Keratinocyte (primary cell): Measurements from ENCODE around the gene CDA.

Experiments used
- EZH2 ChIP-seq: IDR thresholded peaks from one replicate; pipeline ENCODE4 v1.6.1; 2012; ENCODE audit warnings: inconsistent platforms, mild to moderate bottlenecking, low read length, moderate library complexity
- TF ChIP-seq, protein P1 (sequence below), 3 experiments: IDR thresholded peaks in 1 of 3; conservative IDR thresholded peaks in 1 of 3; optimal IDR thresholded peaks in 1 of 3; 2 replicates in 2 of 3; 3 replicates in 1 of 3; pipeline versions ENCODE3 to v1.5.1; 2011; ENCODE audit warnings: low read length in 3 of 3, mild to moderate bottlenecking in 3 of 3, moderate library complexity in 2 of 3, control low read depth in 1 of 3, inconsistent platforms in 1 of 3; ENCODE audit not compliant: insufficient read depth in 2 of 3; ENCODE audit errors: extremely low read depth in 1 of 3

DNA sequence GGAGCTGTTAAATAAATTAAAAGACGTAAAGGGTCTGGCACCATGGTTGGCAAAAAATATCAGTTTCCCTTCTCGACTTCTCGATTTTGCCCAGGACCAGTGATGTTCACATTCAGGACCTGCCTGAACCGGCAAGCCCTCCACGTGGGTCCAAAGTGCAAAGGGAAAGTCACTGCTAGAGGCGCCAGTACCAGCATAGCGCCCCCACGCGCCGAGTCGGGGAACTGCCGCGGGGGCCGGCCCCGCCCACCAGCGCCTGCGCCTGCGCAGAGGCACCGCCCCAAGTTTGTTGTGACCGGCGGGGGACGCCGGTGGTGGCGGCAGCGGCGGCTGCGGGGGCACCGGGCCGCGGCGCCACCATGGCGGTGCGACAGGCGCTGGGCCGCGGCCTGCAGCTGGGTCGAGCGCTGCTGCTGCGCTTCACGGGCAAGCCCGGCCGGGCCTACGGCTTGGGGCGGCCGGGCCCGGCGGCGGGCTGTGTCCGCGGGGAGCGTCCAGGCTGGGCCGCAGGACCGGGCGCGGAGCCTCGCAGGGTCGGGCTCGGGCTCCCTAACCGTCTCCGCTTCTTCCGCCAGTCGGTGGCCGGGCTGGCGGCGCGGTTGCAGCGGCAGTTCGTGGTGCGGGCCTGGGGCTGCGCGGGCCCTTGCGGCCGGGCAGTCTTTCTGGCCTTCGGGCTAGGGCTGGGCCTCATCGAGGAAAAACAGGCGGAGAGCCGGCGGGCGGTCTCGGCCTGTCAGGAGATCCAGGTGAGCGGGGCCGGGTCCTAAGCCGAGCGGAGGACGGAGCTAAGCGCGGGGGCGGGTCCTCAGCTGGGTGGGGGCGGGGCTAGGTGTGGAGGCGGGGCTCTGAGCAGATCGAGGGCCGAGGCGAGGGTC lies 44.5 kb downstream of the CDA start, which contains the start of gene PINK1:
- TF ChIP-seq, protein P1, sequence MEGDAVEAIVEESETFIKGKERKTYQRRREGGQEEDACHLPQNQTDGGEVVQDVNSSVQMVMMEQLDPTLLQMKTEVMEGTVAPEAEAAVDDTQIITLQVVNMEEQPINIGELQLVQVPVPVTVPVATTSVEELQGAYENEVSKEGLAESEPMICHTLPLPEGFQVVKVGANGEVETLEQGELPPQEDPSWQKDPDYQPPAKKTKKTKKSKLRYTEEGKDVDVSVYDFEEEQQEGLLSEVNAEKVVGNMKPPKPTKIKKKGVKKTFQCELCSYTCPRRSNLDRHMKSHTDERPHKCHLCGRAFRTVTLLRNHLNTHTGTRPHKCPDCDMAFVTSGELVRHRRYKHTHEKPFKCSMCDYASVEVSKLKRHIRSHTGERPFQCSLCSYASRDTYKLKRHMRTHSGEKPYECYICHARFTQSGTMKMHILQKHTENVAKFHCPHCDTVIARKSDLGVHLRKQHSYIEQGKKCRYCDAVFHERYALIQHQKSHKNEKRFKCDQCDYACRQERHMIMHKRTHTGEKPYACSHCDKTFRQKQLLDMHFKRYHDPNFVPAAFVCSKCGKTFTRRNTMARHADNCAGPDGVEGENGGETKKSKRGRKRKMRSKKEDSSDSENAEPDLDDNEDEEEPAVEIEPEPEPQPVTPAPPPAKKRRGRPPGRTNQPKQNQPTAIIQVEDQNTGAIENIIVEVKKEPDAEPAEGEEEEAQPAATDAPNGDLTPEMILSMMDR (optimal IDR thresholded peaks at IDR 0.05 in 1 of 3, IDR thresholded peaks at IDR 0.05 in 1 of 3, conservative IDR thresholded peaks at IDR 0.05 in 1 of 3; ENCODE audit: extremely low read depth in 1 of 3, insufficient read depth in 2 of 3, low read length in 3 of 3): peak; percentile 92 to 95 (median 92)
- TF ChIP-seq EZH2: no peak
